HG02610 (cell line): ENCODE results near the gene MAGEE2.
"Not testable (repeated sequence)": the region's sequence is repeated elsewhere in the genome, so short reads cannot be mapped to it uniquely, and the experiment has no call there.

Source experiments
- ATAC-seq: cut with Tn5 transposase; IDR thresholded peaks from one replicate; pipeline ENCODE4 v1.9.1; 2021; ENCODE audit warnings: mild to moderate bottlenecking, moderate library complexity; ENCODE audit not compliant: unreplicated experiment

MAGEE2 gene

GRCh38 chrX:75784680-75785491 lies at the start of gene MAGEE2:
Gene MAGEE2, minus strand, starts transcription at chrX:75785254. Its CDS starts 203 bp downstream, at chrX:75785051.
- ATAC-seq, result no peak

- ATAC-seq, result no peak
Measured at GRCh38 chrX:75786290-75786689, 1.2 kb upstream of the MAGEE2 start.

GRCh38 chrX:75781611-75782010 lies 3.4 kb downstream of the MAGEE2 start:
- no peak for ATAC-seq

- not testable (repeated sequence) for ATAC-seq
Measured at GRCh38 chrX:75768063-75768462, 17.0 kb downstream of the MAGEE2 start.

GRCh38 chrX:75748431-75748830 lies 36.6 kb downstream of the MAGEE2 start:
- no peak for ATAC-seq

GRCh38 chrX:75746891-75747639 lies 38.0 kb downstream of the MAGEE2 start:
- peak; percentile 80 for ATAC-seq
